Measurements from ENCODE around the gene SLC6A14. TPM values are rescaled to one million over a fixed set of nuclear protein-coding genes. Genes with fewer than 3 reads are reported as not detected.

The SLC6A14 gene
- total RNA-seq, result not detected

- Mint-ChIP-seq H3K27ac (no peak within 1 kb of the TSS), H3K4me1 (ENCODE audit: low read depth) (no peaks in the 10 kb centered on the region), H3K4me3 (no peak within 1 kb of the TSS), H3K9me3 (peaks cover 0 to 3% of the 10 kb centered on the region in 2 donors), H3K36me3 (ENCODE audit: insufficient read depth in 2 of 2) (no peaks in the 10 kb centered on the region), H3K27me3 (ENCODE audit: low read depth) (no peaks in the 10 kb centered on the region)
- DNase-seq (no peak), ATAC-seq (replicated peaks in 1 of 2) (no peak)
These were observed at the start of gene SLC6A14 for GRCh38 chrX:116436358-116436816. Gene SLC6A14, plus strand, starts transcription at chrX:116436606. Its CDS starts 104 bp downstream, at chrX:116436710.

GRCh38 chrX:116395752-116396151 lies 40.7 kb upstream of the SLC6A14 start:
- no peak for ATAC-seq (replicated peaks in 1 of 2)
- no peaks in the 10 kb centered on the region for H3K9me3 Mint-ChIP-seq
- no peaks in the 10 kb centered on the region for H3K27me3 Mint-ChIP-seq (ENCODE audit: low read depth)
- H3K27ac Mint-ChIP-seq, result no peak overlapping the region
- H3K36me3 Mint-ChIP-seq (ENCODE audit: insufficient read depth in 2 of 2), result no peaks in the 10 kb centered on the region
- no peak overlapping the region for H3K4me3 Mint-ChIP-seq
- H3K4me1 Mint-ChIP-seq (ENCODE audit: low read depth), result no peaks in the 10 kb centered on the region
- DNase-seq, result no peak

GRCh38 chrX:116399681-116400080 lies 36.7 kb upstream of the SLC6A14 start:
- peaks cover 6% of the 10 kb centered on the region for H3K27me3 Mint-ChIP-seq (ENCODE audit: low read depth)
- no peaks in the 10 kb centered on the region for H3K4me1 Mint-ChIP-seq (ENCODE audit: low read depth)
- DNase-seq (no peak), ATAC-seq (replicated peaks in 1 of 2) (no peak)
- H3K4me3 Mint-ChIP-seq, result no peak overlapping the region
- H3K9me3 Mint-ChIP-seq, result peaks cover 0 to 2% of the 10 kb centered on the region in 2 donors
- H3K36me3 Mint-ChIP-seq (ENCODE audit: insufficient read depth in 2 of 2), result no peaks in the 10 kb centered on the region
- no peak overlapping the region for H3K27ac Mint-ChIP-seq

GRCh38 chrX:116409219-116409618 lies 27.2 kb upstream of the SLC6A14 start:
- Mint-ChIP-seq H3K4me1 (ENCODE audit: low read depth) (no peaks in the 10 kb centered on the region), H3K36me3 (ENCODE audit: insufficient read depth in 2 of 2) (peaks cover 0 to 3% of the 10 kb centered on the region in 2 donors), H3K4me3 (no peak overlapping the region)

GRCh38 chrX:116413273-116413672 lies 23.1 kb upstream of the SLC6A14 start:
- Mint-ChIP-seq H3K9me3 (peaks cover 4 to 5% of the 10 kb centered on the region in 2 donors), H3K4me3 (no peak overlapping the region), H3K4me1 (ENCODE audit: low read depth) (no peaks in the 10 kb centered on the region), H3K36me3 (ENCODE audit: insufficient read depth in 2 of 2) (peaks cover 0 to 3% of the 10 kb centered on the region in 2 donors), H3K27ac (no peak overlapping the region), H3K27me3 (ENCODE audit: low read depth) (no peaks in the 10 kb centered on the region)
- no peak for DNase-seq
- ATAC-seq (replicated peaks in 1 of 2), result no peak

More at GRCh38 chrX:116409219-116409618, 27.2 kb upstream of the SLC6A14 start:
- Mint-ChIP-seq H3K27me3 (ENCODE audit: low read depth) (peaks cover 13% of the 10 kb centered on the region), H3K9me3 (peaks cover 4 to 8% of the 10 kb centered on the region in 2 donors), H3K27ac (no peak overlapping the region)
- no peak for ATAC-seq (replicated peaks in 1 of 2)
- no peak for DNase-seq

GRCh38 chrX:116417214-116417613 lies 19.2 kb upstream of the SLC6A14 start:
- Mint-ChIP-seq H3K27ac (no peak overlapping the region), H3K4me3 (no peak overlapping the region), H3K9me3 (no peaks in the 10 kb centered on the region), H3K27me3 (ENCODE audit: low read depth) (no peaks in the 10 kb centered on the region), H3K4me1 (ENCODE audit: low read depth) (no peaks in the 10 kb centered on the region), H3K36me3 (ENCODE audit: insufficient read depth in 2 of 2) (no peaks in the 10 kb centered on the region)
- no peak for ATAC-seq (replicated peaks in 1 of 2)
- DNase-seq, result no peak

- H3K27me3 Mint-ChIP-seq (ENCODE audit: low read depth), result no peaks in the 10 kb centered on the region
- H3K36me3 Mint-ChIP-seq (ENCODE audit: insufficient read depth in 2 of 2), result no peaks in the 10 kb centered on the region
- H3K9me3 Mint-ChIP-seq, result no peaks in the 10 kb centered on the region
- no peak overlapping the region for H3K27ac Mint-ChIP-seq
- no peak overlapping the region for H3K4me3 Mint-ChIP-seq
- DNase-seq, result no peak
- no peak for ATAC-seq (replicated peaks in 1 of 2)
- H3K4me1 Mint-ChIP-seq (ENCODE audit: low read depth), result no peaks in the 10 kb centered on the region
These were observed 18.4 kb upstream of the SLC6A14 start for GRCh38 chrX:116417968-116418367.

- H3K27me3 Mint-ChIP-seq (ENCODE audit: low read depth), result no peaks in the 10 kb centered on the region
- no peak for ATAC-seq (replicated peaks in 1 of 2)
- DNase-seq, result no peak
- no peak overlapping the region for H3K4me3 Mint-ChIP-seq
- no peak overlapping the region for H3K27ac Mint-ChIP-seq
- H3K9me3 Mint-ChIP-seq, result peaks cover 2% of the 10 kb centered on the region in 2 donors
- no peaks in the 10 kb centered on the region for H3K4me1 Mint-ChIP-seq (ENCODE audit: low read depth)
- no peaks in the 10 kb centered on the region for H3K36me3 Mint-ChIP-seq (ENCODE audit: insufficient read depth in 2 of 2)
These were observed 8.4 kb upstream of the SLC6A14 start for GRCh38 chrX:116427978-116428377.

GRCh38 chrX:116435597-116435996 lies 809 bp upstream of the SLC6A14 start:
- DNase-seq (no peak), ATAC-seq (replicated peaks in 1 of 2) (no peak)
- Mint-ChIP-seq H3K9me3 (peaks cover 0 to 3% of the 10 kb centered on the region in 2 donors), H3K36me3 (ENCODE audit: insufficient read depth in 2 of 2) (no peaks in the 10 kb centered on the region), H3K27me3 (ENCODE audit: low read depth) (no peaks in the 10 kb centered on the region), H3K4me1 (ENCODE audit: low read depth) (no peaks in the 10 kb centered on the region), H3K27ac (no peak overlapping the region), H3K4me3 (no peak overlapping the region)

GRCh38 chrX:116449156-116449555 lies 12.8 kb downstream of the SLC6A14 start:
- H3K4me3 Mint-ChIP-seq, result no peak overlapping the region
- no peak for ATAC-seq (replicated peaks in 1 of 2)

GRCh38 chrX:116462822-116463221 lies 26.4 kb downstream of the SLC6A14 start, which contains the start of gene CT83:
Gene CT83, minus strand, starts transcription at chrX:116462976. Its CDS starts 120 bp downstream, at chrX:116462856.
- no peak for DNase-seq
- Mint-ChIP-seq H3K4me1 (ENCODE audit: low read depth) (no peaks in the 10 kb centered on the region), H3K9me3 (peaks cover 2% of the 10 kb centered on the region in 2 donors), H3K36me3 (ENCODE audit: insufficient read depth in 2 of 2) (no peaks in the 10 kb centered on the region), H3K27me3 (ENCODE audit: low read depth) (peaks cover 16% of the 10 kb centered on the region), H3K4me3 (no peak within 1 kb of the TSS), H3K27ac (no peak within 1 kb of the TSS)
- no peak for ATAC-seq (replicated peaks in 1 of 2)

More at GRCh38 chrX:116449156-116449555, 12.8 kb downstream of the SLC6A14 start:
- H3K9me3 Mint-ChIP-seq, result no peaks in the 10 kb centered on the region
- H3K27ac Mint-ChIP-seq, result no peak overlapping the region
- H3K4me1 Mint-ChIP-seq (ENCODE audit: low read depth), result no peaks in the 10 kb centered on the region
- no peaks in the 10 kb centered on the region for H3K36me3 Mint-ChIP-seq (ENCODE audit: insufficient read depth in 2 of 2)
- DNase-seq, result no peak
- peaks cover 6% of the 10 kb centered on the region for H3K27me3 Mint-ChIP-seq (ENCODE audit: low read depth)

- H3K9me3 Mint-ChIP-seq, result peaks cover 0 to 1% of the 10 kb centered on the region in 2 donors
- H3K4me3 Mint-ChIP-seq, result no peak overlapping the region
- no peak overlapping the region for H3K27ac Mint-ChIP-seq
- H3K4me1 Mint-ChIP-seq (ENCODE audit: low read depth), result no peaks in the 10 kb centered on the region
- H3K36me3 Mint-ChIP-seq (ENCODE audit: insufficient read depth in 2 of 2), result peaks cover 0 to 2% of the 10 kb centered on the region in 2 donors
- H3K27me3 Mint-ChIP-seq (ENCODE audit: low read depth), result peaks cover 37% of the 10 kb centered on the region
- no peak for DNase-seq
- no peak for ATAC-seq (replicated peaks in 1 of 2)
These were observed 43.7 kb downstream of the SLC6A14 start for GRCh38 chrX:116480059-116480458.

GRCh38 chrX:116490104-116490503 lies 53.7 kb downstream of the SLC6A14 start:
- Mint-ChIP-seq H3K27me3 (ENCODE audit: low read depth) (peaks cover 8% of the 10 kb centered on the region), H3K36me3 (ENCODE audit: insufficient read depth in 2 of 2) (no peaks in the 10 kb centered on the region), H3K9me3 (no peaks in the 10 kb centered on the region), H3K4me1 (ENCODE audit: low read depth) (no peaks in the 10 kb centered on the region), H3K27ac (no peak overlapping the region), H3K4me3 (no peak overlapping the region)
- DNase-seq, result no peak
- ATAC-seq (replicated peaks in 1 of 2), result no peak

GRCh38 chrX:116493271-116493670 lies 56.9 kb downstream of the SLC6A14 start:
- Mint-ChIP-seq H3K27me3 (ENCODE audit: low read depth) (no peaks in the 10 kb centered on the region), H3K4me3 (no peak overlapping the region), H3K4me1 (ENCODE audit: low read depth) (no peaks in the 10 kb centered on the region), H3K27ac (no peak overlapping the region), H3K9me3 (no peaks in the 10 kb centered on the region), H3K36me3 (ENCODE audit: insufficient read depth in 2 of 2) (no peaks in the 10 kb centered on the region)
- DNase-seq (no peak), ATAC-seq (replicated peaks in 1 of 2) (no peak)

Measured in activated T-cell treated with anti-CD3 and anti-CD28 coated beads, Interleukin-2, amount 50 U/mL, for 72 hours (primary cell).